GM18907 (cell line): Measurements from ENCODE around the gene CRISPLD2.

Experiments
- ATAC-seq: cut with Tn5 transposase; IDR thresholded peaks from one replicate; pipeline ENCODE4 v1.9.1; 2021; ENCODE audit warnings: mild to moderate bottlenecking, moderate library complexity; ENCODE audit not compliant: unreplicated experiment

Gene CRISPLD2

GRCh38 chr16:84881702-84882521 is 62.1 kb downstream of the CRISPLD2 start:
- ATAC-seq, result no peak

- ATAC-seq, result no peak
These were observed 63.5 kb downstream of the CRISPLD2 start for GRCh38 chr16:84883301-84883700.

- ATAC-seq, result no peak
These were observed 64.4 kb downstream of the CRISPLD2 start for GRCh38 chr16:84884246-84884595.

GRCh38 chr16:84884596-84885341 is 65.0 kb downstream of the CRISPLD2 start:
- ATAC-seq, result no peak

- ATAC-seq, result no peak
These were observed 65.6 kb downstream of the CRISPLD2 start for GRCh38 chr16:84885342-84885910.

GRCh38 chr16:84886497-84887090 is 66.8 kb downstream of the CRISPLD2 start:
- ATAC-seq, result no peak

GRCh38 chr16:84887207-84887606 is 67.4 kb downstream of the CRISPLD2 start:
- no peak for ATAC-seq

GRCh38 chr16:84888450-84888849 is 68.7 kb downstream of the CRISPLD2 start:
- ATAC-seq, result no peak

GRCh38 chr16:84889066-84889465 is 69.3 kb downstream of the CRISPLD2 start:
- ATAC-seq, result no peak

GRCh38 chr16:84890427-84890826 is 70.6 kb downstream of the CRISPLD2 start:
- ATAC-seq, result no peak

GRCh38 chr16:84891149-84891795 is 71.5 kb downstream of the CRISPLD2 start:
- no peak for ATAC-seq

GRCh38 chr16:84892097-84892496 is 72.3 kb downstream of the CRISPLD2 start:
- no peak for ATAC-seq

- no peak for ATAC-seq
These were observed 73.7 kb downstream of the CRISPLD2 start for GRCh38 chr16:84893467-84893848.

GRCh38 chr16:84893849-84894599 is 74.2 kb downstream of the CRISPLD2 start:
- ATAC-seq, result no peak

GRCh38 chr16:84895016-84895415 is 75.2 kb downstream of the CRISPLD2 start:
- no peak for ATAC-seq

- no peak for ATAC-seq
These were observed 77.1 kb downstream of the CRISPLD2 start for GRCh38 chr16:84896847-84897246.

- ATAC-seq, result no peak
These were observed 78.2 kb downstream of the CRISPLD2 start for GRCh38 chr16:84897911-84898377.

- ATAC-seq, result no peak
These were observed 78.7 kb downstream of the CRISPLD2 start for GRCh38 chr16:84898447-84898846.

- ATAC-seq, result no peak
These were observed 79.6 kb downstream of the CRISPLD2 start for GRCh38 chr16:84899414-84899813.

- ATAC-seq, result no peak
These were observed 86.2 kb downstream of the CRISPLD2 start for GRCh38 chr16:84905965-84906460.
